ENCODE measurements around the gene DNAJC16.

The DNAJC16 gene

DNA sequence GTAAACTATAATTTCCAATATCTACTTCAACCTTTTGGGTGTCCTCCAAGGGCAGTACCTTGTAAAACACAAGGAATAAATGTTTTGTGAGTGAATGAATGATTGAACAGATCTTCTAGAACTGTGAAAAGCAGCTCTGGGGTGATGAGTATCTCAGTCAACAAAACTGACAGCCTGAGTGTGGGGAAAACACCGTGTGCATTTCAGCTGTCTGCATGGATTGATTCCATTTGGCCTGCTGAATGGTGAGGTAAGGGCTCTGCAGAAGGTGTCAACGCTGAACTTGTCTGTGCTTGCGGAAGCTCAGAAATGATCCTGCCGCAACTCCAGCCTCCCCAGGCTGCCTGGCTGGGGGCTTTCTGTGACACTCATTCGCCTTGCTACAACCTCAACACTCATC is 65.6 kb downstream of the DNAJC16 start:
- no peak for TF ChIP-seq CSDC2 (CRISPR knock-in tag; IDR thresholded peaks at IDR 0.05)
- no peak for TF ChIP-seq ZC3H10 (CRISPR knock-in tag; IDR thresholded peaks at IDR 0.05)
- TF ChIP-seq GLIS3 (CRISPR knock-in tag; IDR thresholded peaks at IDR 0.05) = no peak
- TF ChIP-seq PPARA (CRISPR knock-in tag; IDR thresholded peaks at IDR 0.05; ENCODE audit: borderline replicate concordance) = no peak
- no peak for TF ChIP-seq ZNF565 (CRISPR knock-in tag; conservative IDR thresholded peaks at IDR 0.05; ENCODE audit: low read depth)
- TF ChIP-seq TOX (CRISPR knock-in tag; IDR thresholded peaks at IDR 0.05; ENCODE audit: borderline replicate concordance) = no peak
- TF ChIP-seq ZFP30 (CRISPR knock-in tag; IDR thresholded peaks at IDR 0.05) = no peak
- TF ChIP-seq, protein P1, sequence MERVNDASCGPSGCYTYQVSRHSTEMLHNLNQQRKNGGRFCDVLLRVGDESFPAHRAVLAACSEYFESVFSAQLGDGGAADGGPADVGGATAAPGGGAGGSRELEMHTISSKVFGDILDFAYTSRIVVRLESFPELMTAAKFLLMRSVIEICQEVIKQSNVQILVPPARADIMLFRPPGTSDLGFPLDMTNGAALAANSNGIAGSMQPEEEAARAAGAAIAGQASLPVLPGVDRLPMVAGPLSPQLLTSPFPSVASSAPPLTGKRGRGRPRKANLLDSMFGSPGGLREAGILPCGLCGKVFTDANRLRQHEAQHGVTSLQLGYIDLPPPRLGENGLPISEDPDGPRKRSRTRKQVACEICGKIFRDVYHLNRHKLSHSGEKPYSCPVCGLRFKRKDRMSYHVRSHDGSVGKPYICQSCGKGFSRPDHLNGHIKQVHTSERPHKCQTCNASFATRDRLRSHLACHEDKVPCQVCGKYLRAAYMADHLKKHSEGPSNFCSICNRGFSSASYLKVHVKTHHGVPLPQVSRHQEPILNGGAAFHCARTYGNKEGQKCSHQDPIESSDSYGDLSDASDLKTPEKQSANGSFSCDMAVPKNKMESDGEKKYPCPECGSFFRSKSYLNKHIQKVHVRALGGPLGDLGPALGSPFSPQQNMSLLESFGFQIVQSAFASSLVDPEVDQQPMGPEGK (CRISPR knock-in tag; IDR thresholded peaks at IDR 0.05; ENCODE audit: borderline replicate concordance) = no peak
- TF ChIP-seq SNAI2 (CRISPR knock-in tag; IDR thresholded peaks at IDR 0.05) = no peak
- TF ChIP-seq OSR1 (CRISPR knock-in tag; IDR thresholded peaks at IDR 0.05) = no peak
- TF ChIP-seq ZNF70 (CRISPR knock-in tag; IDR thresholded peaks at IDR 0.05) = no peak
- no peak for TF ChIP-seq ZNF8 (CRISPR knock-in tag; IDR thresholded peaks at IDR 0.05)
- no peak for TF ChIP-seq ISL1 (CRISPR knock-in tag; IDR thresholded peaks at IDR 0.05)
- no peak for TF ChIP-seq ARNTL (CRISPR knock-in tag; IDR thresholded peaks at IDR 0.05; ENCODE audit: borderline replicate concordance, low read depth)
- no peak for TF ChIP-seq TSHZ2 (CRISPR knock-in tag; IDR thresholded peaks at IDR 0.05)
- no peak for TF ChIP-seq CREB5 (CRISPR knock-in tag; IDR thresholded peaks at IDR 0.05; ENCODE audit: low read depth)
- TF ChIP-seq TCF4 (CRISPR knock-in tag; IDR thresholded peaks at IDR 0.05; ENCODE audit: borderline replicate concordance) = no peak
- TF ChIP-seq ESRRG (CRISPR knock-in tag; IDR thresholded peaks at IDR 0.05) = no peak
- TF ChIP-seq CSRNP3 (CRISPR knock-in tag; IDR thresholded peaks at IDR 0.05) = no peak
- no peak for TF ChIP-seq BACH2 (CRISPR knock-in tag; IDR thresholded peaks at IDR 0.05; ENCODE audit: borderline replicate concordance)
- ATAC-seq = no peak

- no peak for TF ChIP-seq CSDC2 (CRISPR knock-in tag; IDR thresholded peaks at IDR 0.05)
- no peak for TF ChIP-seq CREB5 (CRISPR knock-in tag; IDR thresholded peaks at IDR 0.05; ENCODE audit: low read depth)
- no peak for TF ChIP-seq TOX (CRISPR knock-in tag; IDR thresholded peaks at IDR 0.05; ENCODE audit: borderline replicate concordance)
- TF ChIP-seq, protein P2, sequence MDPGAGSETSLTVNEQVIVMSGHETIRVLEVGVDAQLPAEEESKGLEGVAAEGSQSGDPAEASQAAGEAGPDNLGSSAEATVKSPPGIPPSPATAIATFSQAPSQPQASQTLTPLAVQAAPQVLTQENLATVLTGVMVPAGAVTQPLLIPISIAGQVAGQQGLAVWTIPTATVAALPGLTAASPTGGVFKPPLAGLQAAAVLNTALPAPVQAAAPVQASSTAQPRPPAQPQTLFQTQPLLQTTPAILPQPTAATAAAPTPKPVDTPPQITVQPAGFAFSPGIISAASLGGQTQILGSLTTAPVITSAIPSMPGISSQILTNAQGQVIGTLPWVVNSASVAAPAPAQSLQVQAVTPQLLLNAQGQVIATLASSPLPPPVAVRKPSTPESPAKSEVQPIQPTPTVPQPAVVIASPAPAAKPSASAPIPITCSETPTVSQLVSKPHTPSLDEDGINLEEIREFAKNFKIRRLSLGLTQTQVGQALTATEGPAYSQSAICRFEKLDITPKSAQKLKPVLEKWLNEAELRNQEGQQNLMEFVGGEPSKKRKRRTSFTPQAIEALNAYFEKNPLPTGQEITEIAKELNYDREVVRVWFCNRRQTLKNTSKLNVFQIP (CRISPR knock-in tag; IDR thresholded peaks at IDR 0.05; ENCODE audit: borderline replicate concordance, low read depth) = no peak
- TF ChIP-seq CSRNP3 (CRISPR knock-in tag; IDR thresholded peaks at IDR 0.05) = no peak
- TF ChIP-seq ZFP3 (CRISPR knock-in tag; IDR thresholded peaks at IDR 0.05) = no peak
- no peak for TF ChIP-seq ZFP30 (CRISPR knock-in tag; IDR thresholded peaks at IDR 0.05)
- no peak for TF ChIP-seq TSHZ2 (CRISPR knock-in tag; IDR thresholded peaks at IDR 0.05)
- TF ChIP-seq GLIS3 (CRISPR knock-in tag; IDR thresholded peaks at IDR 0.05) = no peak
- ATAC-seq = no peak
Measured at GRCh38 chr1:15595809-15596617, 69.4 kb downstream of the DNAJC16 start.

All from SK-N-SH treated with all-trans-retinoic acid at 6 μM for 48 hours (cell line).